HepG2 (cell line): ENCODE data around the gene NT5C. TPM values are rescaled to one million over a fixed set of nuclear protein-coding genes. Genes with fewer than 3 reads are reported as not detected.
A peak's percentile ranks its signal among the peaks of the same experiment; 100 is the strongest.

ENCODE experiments used
- ARID3A ChIP-seq: IDR thresholded peaks from 2 replicates; pipeline ENCODE4 v1.6.1; 2012; ENCODE audit warnings: low read depth, low read length, improper control_type of control experiment
- ATF6 ChIP-seq: sonication (generic); formaldehyde crosslinking; conservative IDR thresholded peaks from 2 replicates; pipeline ENCODE4 v1.4.0; 2020; ENCODE audit warnings: missing genetic modification reagents
- GABPB1 ChIP-seq: IDR thresholded peaks from 2 replicates; pipeline ENCODE4 v1.6.1; 2016; ENCODE audit warnings: mild to moderate bottlenecking, missing genetic modification reagents, moderate library complexity, missing compliant biosample characterization
- MAX ChIP-seq: IDR thresholded peaks from 2 replicates; pipeline ENCODE4 v1.6.1; 2012; ENCODE audit warnings: inconsistent platforms
- NBN ChIP-seq: fragments of 450-650 bp; conservative IDR thresholded peaks from 2 replicates; pipeline ENCODE4 v1.6.1; 2017
- NCOA2 ChIP-seq: sonication (generic); formaldehyde crosslinking; IDR thresholded peaks from 2 replicates; pipeline ENCODE4 v1.8.0; 2022; ENCODE audit warnings: inconsistent platforms
- PHF20 ChIP-seq: sonication (generic); formaldehyde crosslinking; IDR thresholded peaks from 2 replicates; pipeline ENCODE4 v1.5.0; 2020; ENCODE audit warnings: mild to moderate bottlenecking, missing genetic modification reagents
- RCOR2 ChIP-seq: IDR thresholded peaks from 2 replicates; pipeline ENCODE4 v1.6.1; 2016; ENCODE audit warnings: missing biosample characterization, missing genetic modification reagents
- ZBTB8A ChIP-seq: sonication (generic); formaldehyde crosslinking; IDR thresholded peaks from 2 replicates; pipeline ENCODE4 v1.4.0; 2020; ENCODE audit warnings: mild to moderate bottlenecking, low read depth, missing genetic modification reagents, borderline replicate concordance
- ZFP36L2 ChIP-seq: sonication (generic); formaldehyde crosslinking; IDR thresholded peaks from 2 replicates; pipeline ENCODE4 v1.4.0; 2020; ENCODE audit warnings: missing genetic modification reagents
- ZNF430 ChIP-seq: sonication (generic); formaldehyde crosslinking; IDR thresholded peaks from 2 replicates; pipeline ENCODE4 v1.9.0; 2021; ENCODE audit warnings: mild to moderate bottlenecking, missing genetic modification reagents
- ZNF549 ChIP-seq: sonication (generic); formaldehyde crosslinking; IDR thresholded peaks from 2 replicates; pipeline ENCODE4 v1.5.0; 2020; ENCODE audit warnings: missing genetic modification reagents
- ZNF850 ChIP-seq: sonication (generic); formaldehyde crosslinking; conservative IDR thresholded peaks from 2 replicates; pipeline ENCODE4 v1.9.0; 2021; ENCODE audit warnings: mild to moderate bottlenecking, missing genetic modification reagents
- ZSCAN31 ChIP-seq: sonication (generic); formaldehyde crosslinking; IDR thresholded peaks from 2 replicates; pipeline ENCODE4 v1.5.0; 2020; ENCODE audit warnings: low read depth, mild to moderate bottlenecking, missing genetic modification reagents
- polyA plus RNA-seq, 8 experiments: library from polyadenylated mRNA; depleted of rRNA in 3 of 8; stranded (reverse) in 7 of 8; unstranded in 1 of 8; fragments of >200 nt; fragmentation: Illumina TruSeq in 4 of 8; extraction: Trizol in 4 of 8; gene quantifications; 2 replicates each; pipeline versions ENCODE4 v1.2.1 to v1.2.3, GENCODE V29; 2011 to 2016; ENCODE audit warnings: low read depth in 4 of 8, missing spikeins in 1 of 8, mixed read lengths in 1 of 8; ENCODE audit not compliant: insufficient read depth in 1 of 8
- total RNA-seq, 5 experiments: library from RNA; depleted of rRNA; stranded (reverse); fragments of >200 nt; fragmentation: Illumina TruSeq; extraction: Trizol; gene quantifications; 2 replicates each; pipeline ENCODE4 v1.2.3, GENCODE V29; 2016; ENCODE audit warnings: low read depth in 1 of 5
- TF ChIP-seq, protein P1 (sequence below): fragments of 450-650 bp; IDR thresholded peaks from 2 replicates; pipeline ENCODE4 v1.6.1; 2017; ENCODE audit warnings: mild to moderate bottlenecking
- TF ChIP-seq, protein P2 (sequence below): IDR thresholded peaks from 2 replicates; pipeline ENCODE4 v1.6.1; 2016; ENCODE audit warnings: mild to moderate bottlenecking, missing biosample characterization, missing genetic modification reagents
- TF ChIP-seq, protein P3 (sequence below): sonication (generic); formaldehyde crosslinking; IDR thresholded peaks from 2 replicates; pipeline ENCODE4 v1.4.0; 2020; ENCODE audit warnings: missing genetic modification reagents, borderline replicate concordance
- TF ChIP-seq, protein P4 (sequence below): sonication (generic); formaldehyde crosslinking; IDR thresholded peaks from 2 replicates; pipeline ENCODE4 v1.8.1; 2023; ENCODE audit warnings: mild to moderate bottlenecking, moderate library complexity, missing genetic modification reagents

The NT5C gene
- total and polyA plus RNA-seq, 2 of the 13 experiments (the other 11 are each of a cell fraction or from before 2014, with no cell fraction given), result 42.8 to 48.6 TPM

DNA sequence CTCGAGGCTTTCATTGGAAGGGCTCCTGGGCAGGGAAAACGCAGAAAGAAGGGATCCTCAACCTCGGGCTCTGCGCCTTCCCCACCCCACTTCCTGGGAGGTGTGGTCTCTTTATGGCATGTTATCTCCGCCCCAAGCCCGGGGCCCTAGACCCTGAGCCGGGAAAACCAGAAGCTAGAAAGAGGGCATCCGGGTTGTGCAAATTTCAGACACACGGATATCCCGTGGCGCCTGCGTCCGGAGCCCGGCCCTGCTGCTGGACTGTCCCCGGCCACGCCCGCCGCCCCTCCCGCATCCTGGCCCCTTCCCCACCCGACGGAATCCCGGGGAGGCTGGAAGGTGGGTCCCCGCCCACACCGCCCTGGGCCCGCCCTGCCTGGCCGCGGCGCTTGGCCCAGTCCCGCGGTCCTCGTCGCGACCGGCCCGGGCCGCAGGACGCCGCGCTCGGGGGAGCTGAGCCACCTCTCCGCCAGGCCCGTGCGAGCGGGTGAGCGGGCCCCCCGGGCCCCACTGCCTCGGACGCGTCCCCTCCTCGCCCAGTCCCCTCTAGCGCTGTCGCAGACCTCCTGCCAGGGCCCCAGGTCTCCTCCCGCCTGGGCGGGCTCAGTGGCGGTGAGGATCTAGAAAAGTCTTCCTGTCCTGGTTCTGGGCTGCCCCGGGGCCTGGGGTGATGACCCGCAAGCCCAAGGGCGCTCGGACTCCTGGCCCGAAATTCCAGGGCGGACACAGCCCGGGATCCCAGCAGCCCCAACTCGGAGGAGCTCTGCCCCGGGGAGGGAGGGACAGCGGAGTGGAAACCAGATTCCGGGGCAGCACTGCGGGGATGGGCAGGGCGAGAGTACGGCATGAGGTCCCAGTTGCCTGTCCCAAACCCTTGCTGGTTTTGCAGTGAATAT is 43.7 kb downstream of the NT5C start, which contains the start of gene SLC16A5 (continued):
- no peak for TF ChIP-seq ARID3A
- TF ChIP-seq ZSCAN31 (CRISPR knock-in tag), result no peak
- TF ChIP-seq ZNF850 (CRISPR knock-in tag), result no peak
- TF ChIP-seq, protein P1, sequence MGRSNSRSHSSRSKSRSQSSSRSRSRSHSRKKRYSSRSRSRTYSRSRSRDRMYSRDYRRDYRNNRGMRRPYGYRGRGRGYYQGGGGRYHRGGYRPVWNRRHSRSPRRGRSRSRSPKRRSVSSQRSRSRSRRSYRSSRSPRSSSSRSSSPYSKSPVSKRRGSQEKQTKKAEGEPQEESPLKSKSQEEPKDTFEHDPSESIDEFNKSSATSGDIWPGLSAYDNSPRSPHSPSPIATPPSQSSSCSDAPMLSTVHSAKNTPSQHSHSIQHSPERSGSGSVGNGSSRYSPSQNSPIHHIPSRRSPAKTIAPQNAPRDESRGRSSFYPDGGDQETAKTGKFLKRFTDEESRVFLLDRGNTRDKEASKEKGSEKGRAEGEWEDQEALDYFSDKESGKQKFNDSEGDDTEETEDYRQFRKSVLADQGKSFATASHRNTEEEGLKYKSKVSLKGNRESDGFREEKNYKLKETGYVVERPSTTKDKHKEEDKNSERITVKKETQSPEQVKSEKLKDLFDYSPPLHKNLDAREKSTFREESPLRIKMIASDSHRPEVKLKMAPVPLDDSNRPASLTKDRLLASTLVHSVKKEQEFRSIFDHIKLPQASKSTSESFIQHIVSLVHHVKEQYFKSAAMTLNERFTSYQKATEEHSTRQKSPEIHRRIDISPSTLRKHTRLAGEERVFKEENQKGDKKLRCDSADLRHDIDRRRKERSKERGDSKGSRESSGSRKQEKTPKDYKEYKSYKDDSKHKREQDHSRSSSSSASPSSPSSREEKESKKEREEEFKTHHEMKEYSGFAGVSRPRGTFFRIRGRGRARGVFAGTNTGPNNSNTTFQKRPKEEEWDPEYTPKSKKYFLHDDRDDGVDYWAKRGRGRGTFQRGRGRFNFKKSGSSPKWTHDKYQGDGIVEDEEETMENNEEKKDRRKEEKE, result no peak
- TF ChIP-seq ATF6 (CRISPR knock-in tag), result no peak
- TF ChIP-seq, protein P2, sequence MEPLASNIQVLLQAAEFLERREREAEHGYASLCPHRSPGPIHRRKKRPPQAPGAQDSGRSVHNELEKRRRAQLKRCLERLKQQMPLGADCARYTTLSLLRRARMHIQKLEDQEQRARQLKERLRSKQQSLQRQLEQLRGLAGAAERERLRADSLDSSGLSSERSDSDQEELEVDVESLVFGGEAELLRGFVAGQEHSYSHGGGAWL, result no peak
- TF ChIP-seq ZBTB8A (CRISPR knock-in tag), result no peak
- TF ChIP-seq GABPB1 (CRISPR knock-in tag), result peak; percentile 76
- peak; percentile 41 for TF ChIP-seq MAX
- no peak for TF ChIP-seq ZNF549 (CRISPR knock-in tag)
- TF ChIP-seq NCOA2 (CRISPR knock-in tag), result 0 out of 2 replicates have a peak, but pooled peaks have one; percentile 23
- TF ChIP-seq, protein P3, sequence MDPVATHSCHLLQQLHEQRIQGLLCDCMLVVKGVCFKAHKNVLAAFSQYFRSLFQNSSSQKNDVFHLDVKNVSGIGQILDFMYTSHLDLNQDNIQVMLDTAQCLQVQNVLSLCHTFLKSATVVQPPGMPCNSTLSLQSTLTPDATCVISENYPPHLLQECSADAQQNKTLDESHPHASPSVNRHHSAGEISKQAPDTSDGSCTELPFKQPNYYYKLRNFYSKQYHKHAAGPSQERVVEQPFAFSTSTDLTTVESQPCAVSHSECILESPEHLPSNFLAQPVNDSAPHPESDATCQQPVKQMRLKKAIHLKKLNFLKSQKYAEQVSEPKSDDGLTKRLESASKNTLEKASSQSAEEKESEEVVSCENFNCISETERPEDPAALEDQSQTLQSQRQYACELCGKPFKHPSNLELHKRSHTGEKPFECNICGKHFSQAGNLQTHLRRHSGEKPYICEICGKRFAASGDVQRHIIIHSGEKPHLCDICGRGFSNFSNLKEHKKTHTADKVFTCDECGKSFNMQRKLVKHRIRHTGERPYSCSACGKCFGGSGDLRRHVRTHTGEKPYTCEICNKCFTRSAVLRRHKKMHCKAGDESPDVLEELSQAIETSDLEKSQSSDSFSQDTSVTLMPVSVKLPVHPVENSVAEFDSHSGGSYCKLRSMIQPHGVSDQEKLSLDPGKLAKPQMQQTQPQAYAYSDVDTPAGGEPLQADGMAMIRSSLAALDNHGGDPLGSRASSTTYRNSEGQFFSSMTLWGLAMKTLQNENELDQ (CRISPR knock-in tag), result no peak
- no peak for TF ChIP-seq ZNF430
- TF ChIP-seq, protein P4, sequence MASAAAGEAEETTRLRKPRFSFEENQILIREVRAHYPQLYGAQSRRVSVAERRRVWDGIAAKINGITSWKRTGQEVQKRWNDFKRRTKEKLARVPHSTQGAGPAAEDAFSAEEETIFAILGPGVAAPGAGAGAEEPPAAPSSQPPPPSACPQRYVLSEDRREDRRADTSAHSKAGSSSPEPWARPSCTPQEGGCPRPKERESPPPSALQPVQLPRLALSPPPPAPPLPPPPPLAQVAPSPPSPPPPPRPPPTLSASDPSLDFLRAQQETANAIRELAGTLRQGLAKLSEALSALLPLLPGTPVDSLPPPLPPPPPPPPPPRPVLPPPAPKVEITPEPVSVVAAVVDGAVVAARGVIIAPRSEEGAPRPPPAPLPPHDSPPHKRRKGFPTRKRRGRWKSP, result no peak
- TF ChIP-seq NBN, result no peak
- TF ChIP-seq ZFP36L2, result no peak
- TF ChIP-seq PHF20 (CRISPR knock-in tag), result 0 out of 2 replicates have a peak, but pooled peaks have one; percentile 39
- no peak for TF ChIP-seq RCOR2 (CRISPR knock-in tag)
